K562 (cell line): ENCODE data around the gene CAPN12. TPM values are rescaled to one million over a fixed set of nuclear protein-coding genes. Genes with fewer than 3 reads are reported as not detected.

Experiments
- ATAC-seq: fragments of 200-7000 bp; cut with Tn5 transposase; 3 replicates; pipeline ENCODE4 v1.9.1; 2020; ENCODE audit warnings: moderate library complexity
- BruUV-seq: library from RNA; stranded (reverse); fragments of 400-500 nt; replicated peaks from 2 replicates; lab custom pipeline; 2021; lab: Mats Ljungman, UMichigan
- CTCF ChIA-PET: fragments of 300-600 bp; formaldehyde crosslinking; extraction: SDS; loops from one replicate; lab custom pipeline; 2021; ENCODE audit warnings: low intra/inter-chr PET ratio; lab: Yijun Ruan, JAX
- POLR2A ChIA-PET: fragments of 300-600, 350-650 bp; sonication (Branson Sonifier 250); formaldehyde crosslinking; extraction: SDS; loops from one replicate; lab custom pipeline; 2021; ENCODE audit warnings: antibody characterized with exemption, inconsistent platforms; lab: Yijun Ruan, JAX
- DNase-seq, 4 experiments: peaks; one replicate each; pipeline versions ENCODE4 v3.0.0 to v3.0.0-alpha.2; 2011 to 2018; ENCODE audit warnings: low spot score in 3 of 4, mixed read lengths in 3 of 4; ENCODE audit errors: extremely low read depth in 1 of 4
- FAIRE-seq: peaks from 2 replicates; lab custom pipeline; 2011; peaks lifted over from hg19 to GRCh38; lab: Jason Lieb, UNC
- H2AFZ ChIP-seq: 2 replicates; pipeline ENCODE4 v1.6.0; 2011; ENCODE audit warnings: low read depth, low read length, control low read depth, inconsistent platforms
- H3K27ac ChIP-seq: fragments of 200-600 bp; 3 replicates; pipeline ENCODE4 v1.8.0; 2011; ENCODE audit warnings: low read depth, mild to moderate bottlenecking, control low read depth, inconsistent platforms, low read length, moderate library complexity, mixed read lengths; ENCODE audit errors: extremely low read depth
- H3K27me3 ChIP-seq, 2 experiments: fragments of 300-600 bp in 1 of 2; 2 replicates in 1 of 2; 3 replicates in 1 of 2; pipeline versions ENCODE4 v1.6.0 to v1.8.0; 2011; ENCODE audit warnings: inconsistent platforms in 2 of 2, low read length in 2 of 2, mild to moderate bottlenecking in 1 of 2, mixed read lengths in 1 of 2, moderate library complexity in 1 of 2; ENCODE audit not compliant: control insufficient read depth in 2 of 2, insufficient read depth in 2 of 2
- H3K36me3 ChIP-seq: fragments of 300-600 bp; 3 replicates; pipeline ENCODE4 v1.8.0; 2011; ENCODE audit warnings: mild to moderate bottlenecking, low read length, inconsistent platforms; ENCODE audit not compliant: control insufficient read depth, insufficient read depth
- H3K4me1 ChIP-seq, 2 experiments: fragments of 200-600 bp in 1 of 2; replicated peaks in 1 of 2; 2 replicates in 1 of 2; 3 replicates in 1 of 2; pipeline versions ENCODE4 v1.5.1 to v1.8.0; 2011; ENCODE audit warnings: inconsistent platforms in 2 of 2, low read length in 2 of 2, mild to moderate bottlenecking in 1 of 2, mixed read lengths in 1 of 2, moderate library complexity in 1 of 2; ENCODE audit not compliant: control insufficient read depth in 2 of 2, insufficient read depth in 2 of 2
- H3K4me2 ChIP-seq: 2 replicates; pipeline ENCODE4 v1.6.1; 2011; ENCODE audit warnings: low read length, control low read depth, inconsistent platforms, mixed read lengths; ENCODE audit not compliant: insufficient read depth
- H3K4me3 ChIP-seq: fragments of 200-600 bp; sonication (generic), shearing (Covaris generic); 2 replicates; pipeline ENCODE4 v1.5.1; 2016; ENCODE audit warnings: control low read depth, inconsistent platforms
- H3K79me2 ChIP-seq: fragments of 200-600 bp; 3 replicates; pipeline ENCODE4 v1.8.0; 2011; ENCODE audit warnings: low read length, inconsistent platforms; ENCODE audit not compliant: control insufficient read depth, insufficient read depth
- H3K9ac ChIP-seq, 2 experiments: 2 replicates each; pipeline versions ENCODE4 v1.6.0 to v1.6.1; 2011; ENCODE audit warnings: low read depth in 2 of 2, low read length in 2 of 2, control low read depth in 1 of 2, inconsistent platforms in 1 of 2, mild to moderate bottlenecking in 1 of 2, mixed read lengths in 1 of 2; ENCODE audit not compliant: insufficient read depth in 1 of 2
- H3K9me1 ChIP-seq: one replicate; pipeline ENCODE4 v1.6.0; 2011; ENCODE audit warnings: inconsistent platforms, mild to moderate bottlenecking, low read length, moderate library complexity; ENCODE audit not compliant: control insufficient read depth, insufficient read depth
- H3K9me3 ChIP-seq: replicated peaks from 2 replicates; pipeline ENCODE4 v1.5.1; 2011; ENCODE audit warnings: low read depth, low read length, inconsistent platforms; ENCODE audit not compliant: control insufficient read depth, insufficient read depth
- H4K20me1 ChIP-seq: replicated peaks from 2 replicates; pipeline ENCODE4 v1.6.1; 2011; ENCODE audit warnings: low read length, inconsistent platforms, mixed read lengths; ENCODE audit not compliant: control insufficient read depth, insufficient read depth
- DMBX1 ChIP-seq: fragments of 250-450 bp; sonication (Bioruptor Pico); IDR thresholded peaks from 2 replicates; pipeline ENCODE4 v1.8.0; 2022; ENCODE audit warnings: inconsistent platforms, mild to moderate bottlenecking, moderate library complexity, borderline replicate concordance
- KDM2B ChIP-seq: fragments of 250-450 bp; sonication (Bioruptor Pico); IDR thresholded peaks from 2 replicates; pipeline ENCODE4 v1.8.0; 2021; ENCODE audit warnings: mild to moderate bottlenecking, moderate library complexity
- LARP7 ChIP-seq: fragments of 450-650 bp; IDR thresholded peaks from 2 replicates; pipeline ENCODE4 v1.6.1; 2016
- MCM7 ChIP-seq, 2 experiments: fragments of 450-650 bp; IDR thresholded peaks; 2 replicates each; pipeline ENCODE4 v1.6.1; 2016 to 2018
- NCOR1 ChIP-seq: fragments of 450-650 bp; IDR thresholded peaks from 2 replicates; pipeline ENCODE4 v1.6.1; 2016; ENCODE audit warnings: mild to moderate bottlenecking, moderate library complexity
- PHF21A ChIP-seq: fragments of 450-650 bp; IDR thresholded peaks from 2 replicates; pipeline ENCODE4 v1.6.1; 2017; ENCODE audit warnings: low read depth, borderline replicate concordance
- POLR2G ChIP-seq: fragments of 200-400 bp; formaldehyde crosslinking; IDR thresholded peaks from 2 replicates; pipeline ENCODE4 v1.6.1; 2017; ENCODE audit warnings: low read depth, mild to moderate bottlenecking, antibody characterized with exemption, low read length, moderate library complexity
- RBM22 ChIP-seq: fragments of 200-400 bp; formaldehyde crosslinking; IDR thresholded peaks from 2 replicates; pipeline ENCODE4 v1.6.1; 2018; ENCODE audit warnings: low read length, low read depth; ENCODE audit not compliant: poor library complexity, severe bottlenecking
- TAF1 ChIP-seq: IDR thresholded peaks from 2 replicates; pipeline ENCODE4 v1.6.1; 2011; ENCODE audit warnings: mild to moderate bottlenecking, low read length, moderate library complexity; ENCODE audit not compliant: insufficient read depth, control insufficient read depth, severe bottlenecking; ENCODE audit errors: extremely low read depth
- ZBTB33 ChIP-seq: sonication (generic); formaldehyde crosslinking; IDR thresholded peaks from 2 replicates; pipeline ENCODE4 v1.8.1; 2023; ENCODE audit warnings: mild to moderate bottlenecking, missing genetic modification reagents
- WGBS: fragments of 100-300 bp; shearing (Covaris generic); methylation state at CpG from one replicate; pipeline ENCODE4 v1.1.6; 2016; ENCODE audit warnings: low coverage, mixed read lengths; ENCODE audit not compliant: insufficient coverage; ENCODE audit errors: missing lambda C conversion rate; 5-methylcytosine and 5-hydroxymethylcytosine counted together
- in situ Hi-C: fragments of 300-500 bp; cut with MboI; formaldehyde crosslinking; loops from 4 replicates; pipeline ENCODE4 v1.15.0; 2018; ENCODE audit warnings: inconsistent platforms, mixed read lengths
- intact Hi-C: fragments of 100-400 bp; cut with micrococcal nuclease; formaldehyde crosslinking; loops from 2 replicates; pipeline ENCODE4 v1.14.2; 2022
- polyA plus RNA-seq, 8 experiments: library from polyadenylated mRNA; depleted of rRNA in 4 of 8; stranded (reverse) in 5 of 8; unstranded in 3 of 8; fragments of >200 nt; fragmentation: Nextera tagmentation in 2 of 8; fragmentation: Illumina TruSeq in 1 of 8; extraction: Ambion mirVana in 2 of 8; extraction: Trizol in 1 of 8; gene quantifications; 2 replicates each; pipeline versions ENCODE4 v1.2.1 to v1.2.3, GENCODE V29; 2011 to 2014; ENCODE audit warnings: inconsistent platforms in 1 of 8, missing spikeins in 1 of 8
- total RNA-seq, 7 experiments: library from RNA; depleted of rRNA in 6 of 7; stranded (reverse); fragments of >200 nt in 6 of 7; fragmentation: Illumina TruSeq in 2 of 7; extraction: Trizol in 2 of 7; gene quantifications; 2 replicates each; pipeline versions ENCODE4 v1.2.1 to v1.2.3, GENCODE V29; 2011 to 2021; ENCODE audit warnings: low replicate concordance in 1 of 7

The CAPN12 gene
- total and polyA plus RNA-seq, 9 of the 15 experiments (the other 6 are each of a cell fraction or from before 2014, with no cell fraction given) = 0.83 to 7.0 (median 1.6) TPM

GRCh38 chr19:38710928-38711725, 33.1 kb downstream of the CAPN12 start:
- FAIRE-seq = no peak
- intact Hi-C loops = no loop called here
- H3K27me3 ChIP-seq = no peaks in the 10 kb centered on the region

More at GRCh38 chr19:38710928-38711725, 33.1 kb downstream of the CAPN12 start:
- in situ Hi-C loops = no loop called here
- CTCF ChIA-PET = no interaction called here
- 89% methylated on average over 19 of the region's 25 CpGs for whole genome bisulfite sequencing
- H3K9me3 ChIP-seq = no peaks in the 10 kb centered on the region
- H3K27ac ChIP-seq = no peak overlapping the region
- H4K20me1 ChIP-seq = peaks cover 3% of the 10 kb centered on the region; the same call in 1 of the 2 replicates
- no peaks in the 10 kb centered on the region for H3K9me1 ChIP-seq
- no TSS peak for BruUV-seq
- no peak overlapping the region for H3K4me2 ChIP-seq
- H3K36me3 ChIP-seq = peaks cover 95% of the 10 kb centered on the region; the same call in 2 of the 3 replicates
- TF ChIP-seq ZBTB33 (CRISPR knock-in tag) = peak; percentile 61; the same call in 1 of the 2 replicates
- TF ChIP-seq NCOR1 = no peak
- TF ChIP-seq RBM22 = peak; percentile 53
- TF ChIP-seq TAF1 = no peak
- TF ChIP-seq KDM2B (CRISPR knock-in tag) = no peak
- TF ChIP-seq MCM7 (IDR thresholded peaks at IDR 0.05) = no peak
- no peak for TF ChIP-seq LARP7
- peak; percentile 53 for TF ChIP-seq POLR2G
- TF ChIP-seq PHF21A = no peak
- no peak for TF ChIP-seq DMBX1
- H3K4me3 ChIP-seq = no peak overlapping the region
- peak overlapping the region in 1 of 2 experiments; percentile 43; a peak in 1 of 4 replicates for H3K9ac ChIP-seq
- H3K79me2 ChIP-seq = no peaks in the 10 kb centered on the region; the same call in 2 of the 3 replicates
- H3K4me1 ChIP-seq = peaks cover 0 to 21% of the 10 kb centered on the region in 2 experiments; a peak in 1 of 5 replicates
- no peak for DNase-seq
- POLR2A ChIA-PET = interaction anchor here (0.6 to 1.3 kb wide), 5 partner anchors 15 to 327 kb away, joined by 3 read pairs; no protein-coding TSS in a partner anchor
- ATAC-seq = no peak
- H2AFZ ChIP-seq = no peak overlapping the region
